ENCODE results near the gene KLF9.
A peak's percentile ranks its signal among the peaks of the same experiment; 100 is the strongest.

KLF9 gene

GRCh38 chr9:70421272-70422180 lies 7.1 kb upstream of the KLF9 start:
- DNase-seq (ENCODE audit: low read depth), result no peak

DNA sequence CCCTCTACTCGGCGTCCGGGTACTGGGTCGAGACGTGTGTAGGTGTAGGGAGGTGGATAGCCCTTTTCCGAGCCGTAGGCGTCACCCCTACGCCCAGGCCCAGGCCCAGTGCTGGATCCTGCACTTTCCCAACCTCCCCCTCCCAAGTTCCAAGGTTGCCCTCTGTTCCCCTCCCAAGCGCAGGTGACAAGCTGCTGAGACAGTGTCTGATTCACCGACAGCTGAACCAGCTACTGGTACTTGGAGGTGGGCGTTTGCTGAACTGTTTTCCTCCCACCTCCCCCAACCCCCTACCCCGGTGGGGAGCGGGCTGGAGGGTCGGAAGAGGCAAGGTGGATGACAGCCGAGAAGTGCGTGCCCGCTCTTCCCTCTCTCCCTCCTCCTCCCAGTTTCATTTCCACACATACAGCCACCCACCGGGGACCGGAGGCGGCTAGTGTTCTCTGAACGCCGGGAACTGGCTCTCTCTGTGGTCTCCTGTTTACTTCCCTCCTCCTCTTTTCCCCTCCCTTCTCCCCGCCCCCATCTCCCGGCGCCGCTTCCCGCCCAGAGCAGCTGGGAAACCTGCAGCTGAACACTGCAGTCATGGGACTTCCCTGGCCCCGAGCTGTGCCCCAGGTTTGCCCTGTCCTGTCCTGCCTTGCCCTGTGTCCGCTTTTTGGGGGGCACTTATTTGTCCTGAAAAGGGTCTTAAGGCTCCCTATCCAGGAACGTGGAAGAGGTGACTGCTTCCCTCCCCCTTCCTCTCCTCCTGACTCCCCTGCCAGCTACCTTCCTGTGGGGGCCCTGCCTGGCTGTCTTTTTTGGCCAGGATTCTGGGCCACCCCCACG lies 6.2 kb upstream of the KLF9 start:
- DNase-seq (ENCODE audit: low read depth), result no peak

DNA sequence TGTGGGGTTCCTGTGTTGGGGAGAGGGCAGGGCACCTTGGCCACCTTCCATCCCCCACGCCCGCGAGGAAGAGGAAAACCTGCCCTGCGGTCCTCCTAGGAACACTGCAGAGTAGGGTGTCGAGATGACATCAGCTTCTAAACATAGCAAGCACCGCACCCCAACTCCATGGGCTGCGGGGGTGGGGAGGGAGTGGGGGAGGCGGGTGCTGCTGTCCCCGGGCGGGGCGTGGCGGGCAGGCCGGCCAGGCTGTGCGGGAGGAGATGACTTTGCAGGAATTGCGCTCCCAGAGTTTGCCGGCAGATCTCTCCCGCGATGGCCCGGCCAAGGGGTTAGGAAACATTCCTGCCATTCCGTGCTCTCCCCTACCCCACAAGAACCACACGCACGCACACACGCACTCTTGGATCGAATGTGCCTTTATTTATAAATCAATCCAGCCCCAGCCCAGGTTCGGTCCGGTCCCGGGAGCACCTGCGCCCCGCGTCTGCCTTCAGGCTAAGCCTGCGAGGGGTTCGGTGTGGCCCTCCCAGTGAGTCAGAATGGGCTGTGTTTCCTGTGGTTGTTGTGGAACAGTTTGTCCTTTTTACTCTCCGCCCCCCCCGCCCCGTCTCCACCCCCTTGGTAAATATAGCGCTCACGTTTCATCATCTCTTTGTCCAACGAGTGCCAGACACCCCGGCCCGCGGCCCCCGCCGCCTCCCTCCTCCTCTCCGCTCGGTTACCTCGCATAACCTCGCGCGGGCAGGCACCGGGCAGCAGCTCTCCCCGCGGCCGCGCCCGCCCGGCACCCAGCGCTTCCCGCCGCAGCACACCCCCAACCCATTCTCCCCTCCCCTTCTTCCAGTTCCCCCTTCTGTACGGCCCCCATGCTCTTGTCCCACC lies 5.3 kb upstream of the KLF9 start:
- peak; percentile 76 for DNase-seq (ENCODE audit: low read depth)

DNA sequence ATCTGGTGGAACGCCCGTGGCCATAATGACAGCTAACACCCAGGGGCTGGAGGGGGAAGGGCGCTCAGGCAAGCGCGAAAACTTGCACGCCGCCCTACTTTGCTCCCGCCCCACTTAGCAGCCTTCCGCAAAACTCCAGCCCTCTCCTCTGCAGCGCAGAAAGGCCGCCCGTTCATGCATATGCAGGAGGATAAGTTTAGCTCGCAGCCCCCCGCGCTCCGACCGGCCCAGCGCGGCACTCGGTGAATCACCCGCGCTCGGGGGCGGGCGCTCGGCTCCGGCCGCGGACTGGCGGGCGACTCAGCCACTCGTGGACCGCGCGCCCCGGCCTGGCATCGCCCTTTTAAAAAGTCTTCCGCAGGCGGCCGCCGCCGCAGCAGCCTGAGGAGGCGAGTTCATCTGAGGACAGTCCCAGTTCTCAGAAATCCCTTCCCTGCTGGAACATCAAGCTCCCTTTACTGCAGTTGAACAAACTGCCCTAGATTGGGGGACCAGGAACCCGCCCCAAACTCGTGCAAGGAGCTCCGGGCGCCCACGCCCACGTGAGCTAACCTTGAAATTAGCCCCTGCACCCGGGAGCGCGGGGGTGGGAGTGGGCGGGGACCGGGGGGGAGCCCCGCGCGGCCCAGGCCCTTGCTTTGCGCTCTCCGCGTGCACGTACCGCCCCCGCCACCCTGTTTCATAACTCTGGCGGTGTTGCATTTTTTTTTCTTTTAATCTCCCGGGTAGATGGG lies 4.5 kb upstream of the KLF9 start:
- peak; percentile 63 for DNase-seq (ENCODE audit: low read depth)

GRCh38 chr9:70415476-70415875 lies 1.0 kb upstream of the KLF9 start:
- no peak for DNase-seq (ENCODE audit: low read depth)

- no peak for DNase-seq (ENCODE audit: low read depth)
Measured at GRCh38 chr9:70415041-70415440, 584 bp upstream of the KLF9 start.

DNA sequence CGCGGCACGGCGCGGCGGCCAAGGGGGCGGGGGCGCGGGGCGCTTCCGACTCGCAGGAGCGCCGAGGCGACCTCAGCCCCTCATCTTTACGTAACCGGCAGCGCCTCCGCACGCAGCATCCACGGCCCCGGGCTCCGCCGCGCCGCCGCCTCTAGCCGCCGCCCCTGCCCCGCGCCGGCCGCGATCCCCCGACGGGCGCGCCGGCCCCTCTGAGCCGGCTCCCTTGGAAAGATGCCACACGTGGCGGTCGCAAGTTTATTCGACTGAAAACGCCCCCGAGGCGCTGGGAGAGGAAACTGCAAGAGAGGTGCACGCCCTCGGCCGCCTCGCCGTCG lies 1.0 kb downstream of the KLF9 start:
- no peak for DNase-seq (ENCODE audit: low read depth)

- DNase-seq (ENCODE audit: low read depth), result no peak
Measured at GRCh38 chr9:70412832-70413463, 1.5 kb downstream of the KLF9 start.

DNA sequence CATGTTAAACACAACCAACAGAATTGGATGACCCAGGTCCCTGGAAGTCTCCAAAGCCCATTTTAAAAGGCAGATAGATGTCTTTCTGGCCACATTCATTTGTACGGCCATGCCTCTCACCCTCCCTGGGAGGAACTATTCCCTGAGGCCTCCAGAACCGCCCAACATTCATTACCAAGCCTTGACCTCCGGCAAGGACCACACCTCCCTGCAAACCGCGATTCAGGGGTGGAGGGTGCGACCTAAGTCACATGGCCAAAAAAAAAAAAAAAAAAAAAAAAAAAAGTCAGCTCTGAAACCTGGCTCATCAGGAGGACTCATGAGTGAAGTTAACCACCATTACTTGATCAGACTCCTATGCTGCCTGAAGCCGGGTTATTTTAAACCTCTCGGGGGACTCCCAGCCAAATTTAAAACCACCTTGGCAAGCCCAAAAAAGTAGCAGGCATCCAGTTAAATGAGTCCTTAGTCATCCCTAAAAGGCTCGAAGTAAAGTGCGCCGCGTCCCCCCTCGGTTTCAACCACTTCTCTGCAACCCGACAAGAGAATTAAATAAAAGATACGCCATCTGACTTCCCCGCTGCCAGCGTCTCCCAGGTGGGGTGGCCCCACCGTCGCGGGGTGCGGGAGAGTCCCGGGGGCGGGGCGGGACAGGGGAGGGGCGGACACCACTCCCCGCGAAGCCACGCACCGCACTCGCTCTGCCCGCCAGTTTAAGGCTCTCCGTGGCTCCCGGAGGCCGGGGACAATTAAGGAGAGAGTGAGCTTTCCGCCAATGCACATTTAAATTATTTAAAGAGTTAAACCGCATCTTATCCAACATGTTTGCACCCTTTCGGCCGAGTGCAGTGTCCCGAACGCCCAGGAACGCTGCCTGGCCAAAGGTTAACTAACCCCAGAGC lies 2.3 kb downstream of the KLF9 start:
- DNase-seq (ENCODE audit: low read depth), result peak; percentile 48

GRCh38 chr9:70411121-70411929 lies 3.1 kb downstream of the KLF9 start:
- no peak for DNase-seq (ENCODE audit: low read depth)

- no peak for DNase-seq (ENCODE audit: low read depth)
Measured at GRCh38 chr9:70410368-70410767, 4.1 kb downstream of the KLF9 start.

DNA sequence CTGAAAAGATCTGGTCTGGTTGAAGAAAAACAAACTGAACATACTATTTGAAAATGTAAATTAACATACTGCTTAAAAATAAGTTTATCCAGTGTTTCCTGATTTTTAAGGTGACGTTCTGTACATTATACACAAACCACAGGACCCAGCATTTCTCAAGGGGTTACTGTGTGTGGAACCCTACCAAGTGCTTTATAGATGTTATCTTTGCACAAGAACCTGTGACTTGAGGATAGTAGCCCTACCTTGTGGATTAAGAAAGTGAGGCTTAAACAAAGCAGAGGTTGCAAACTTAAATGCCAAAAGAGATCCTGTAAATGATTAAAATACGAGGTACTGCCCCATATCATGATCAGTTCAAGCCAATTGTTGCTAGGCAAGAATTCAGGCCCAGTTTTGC lies 4.7 kb downstream of the KLF9 start:
- no peak for DNase-seq (ENCODE audit: low read depth)

DNA sequence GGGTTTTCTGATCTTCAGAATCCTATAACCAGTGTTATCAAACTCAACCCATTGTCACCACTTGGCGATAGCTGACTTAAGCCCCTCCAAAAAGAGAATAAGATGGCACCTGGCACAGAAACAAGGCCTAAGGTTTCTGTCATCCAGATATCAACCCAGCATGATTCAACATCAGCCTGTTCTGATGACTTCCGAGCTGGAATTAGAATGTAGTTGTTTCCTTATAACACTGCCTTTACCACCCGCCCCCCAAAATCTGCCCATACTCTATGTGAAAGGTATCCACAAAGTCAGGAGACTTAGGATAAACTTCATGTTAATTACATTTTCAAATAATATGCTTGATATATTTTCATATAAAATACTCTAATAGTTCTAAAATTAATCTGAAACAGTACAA lies 5.2 kb downstream of the KLF9 start:
- DNase-seq (ENCODE audit: low read depth), result no peak

- DNase-seq (ENCODE audit: low read depth), result no peak
Measured at GRCh38 chr9:70408393-70409040, 5.9 kb downstream of the KLF9 start.

DNA sequence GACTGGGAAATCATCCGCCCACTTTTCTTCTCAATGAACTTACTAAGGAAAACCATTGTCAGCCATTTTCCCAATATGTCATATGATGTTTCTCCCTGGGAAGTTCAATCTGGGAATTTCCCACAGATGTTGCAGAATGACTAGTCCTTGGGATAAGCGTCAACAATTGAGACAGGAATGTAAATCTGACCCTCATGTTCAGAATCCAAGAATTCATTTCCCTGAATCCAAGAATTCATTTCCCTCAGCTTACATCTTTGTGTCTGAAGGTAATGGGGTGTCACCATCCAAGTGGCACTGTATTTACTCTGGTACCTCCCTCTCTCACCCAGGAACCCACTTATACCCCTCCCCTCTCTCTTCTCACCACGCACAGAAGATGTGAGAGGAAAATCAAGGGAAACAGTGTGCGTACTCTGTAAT lies 7.4 kb downstream of the KLF9 start:
- DNase-seq (ENCODE audit: low read depth), result no peak

DNA sequence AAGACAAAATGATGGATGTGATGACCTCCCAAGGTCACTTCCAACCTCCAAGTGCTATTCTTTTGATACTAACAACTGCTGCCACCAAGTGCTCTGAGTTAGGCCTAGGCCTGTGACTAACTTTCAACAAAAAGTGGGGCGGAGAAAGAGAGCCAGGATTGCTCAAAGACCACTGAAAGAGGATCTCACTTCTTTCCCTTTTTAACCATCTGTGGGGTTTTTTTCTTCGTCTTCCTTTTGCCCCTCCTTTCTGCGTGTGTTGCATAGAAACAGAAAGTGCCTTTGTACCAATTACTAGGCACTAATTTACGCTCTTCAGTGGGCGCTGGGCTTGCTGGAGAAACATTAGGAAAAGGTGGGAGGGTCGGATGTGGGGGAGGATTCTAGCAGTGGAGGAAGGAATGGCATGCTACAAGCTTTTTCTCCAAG lies 8.0 kb downstream of the KLF9 start:
- no peak for DNase-seq (ENCODE audit: low read depth)

GRCh38 chr9:70405808-70406433 lies 8.5 kb downstream of the KLF9 start:
- no peak for DNase-seq (ENCODE audit: low read depth)

DNA sequence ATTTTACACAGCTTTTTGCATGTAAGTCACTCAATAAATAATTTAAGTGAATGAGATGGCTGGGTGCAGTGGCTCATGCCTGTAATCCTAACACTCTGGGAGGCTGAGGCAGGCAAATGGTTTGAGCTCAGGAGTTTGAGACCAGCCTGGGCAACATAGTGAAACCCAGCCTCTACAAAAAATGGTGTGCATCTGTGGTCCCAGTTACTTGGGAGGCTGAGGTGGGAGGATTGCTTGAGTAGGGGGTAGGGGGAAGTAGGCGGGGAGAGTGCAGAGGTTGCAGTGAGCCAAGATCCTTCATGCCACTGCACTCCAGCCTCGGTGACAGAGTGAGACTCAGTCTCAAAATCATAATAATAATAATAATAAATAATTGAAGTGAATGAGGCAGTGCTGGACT lies 10.2 kb downstream of the KLF9 start:
- DNase-seq (ENCODE audit: low read depth), result no peak
